Activated T-cell treated with anti-CD3 and anti-CD28 coated beads for 4 hours (primary cell): ENCODE data around the gene ARHGEF7.

Source experiments
- DNase-seq: peaks from one replicate; pipeline ENCODE4 v3.0.0-alpha.2; 2020

ARHGEF7 gene

GRCh38 chr13:111139873-111140561 lies 24.9 kb downstream of the ARHGEF7 start:
- no peak for DNase-seq

- DNase-seq: no peak
Observed at GRCh38 chr13:111140562-111141105, 25.5 kb downstream of the ARHGEF7 start.

GRCh38 chr13:111142472-111142871 lies 27.4 kb downstream of the ARHGEF7 start:
- no peak for DNase-seq

- no peak for DNase-seq
Observed at GRCh38 chr13:111143865-111144540, 28.9 kb downstream of the ARHGEF7 start.

- no peak for DNase-seq
Observed at GRCh38 chr13:111145071-111145470, 30.0 kb downstream of the ARHGEF7 start.

GRCh38 chr13:111145506-111145905 lies 30.4 kb downstream of the ARHGEF7 start:
- no peak for DNase-seq

- no peak for DNase-seq
Observed at GRCh38 chr13:111152844-111153243, 37.7 kb downstream of the ARHGEF7 start.

- DNase-seq: peak; percentile 93
Observed at GRCh38 chr13:111153279-111153976, 38.3 kb downstream of the ARHGEF7 start.

- DNase-seq: peak; percentile 29
Observed at GRCh38 chr13:111153977-111154332, 38.8 kb downstream of the ARHGEF7 start.

- DNase-seq: no peak
Observed at GRCh38 chr13:111156421-111156820, 41.3 kb downstream of the ARHGEF7 start.

GRCh38 chr13:111158136-111158805 lies 43.2 kb downstream of the ARHGEF7 start:
- no peak for DNase-seq

- no peak for DNase-seq
Observed at GRCh38 chr13:111159362-111160320, 44.5 kb downstream of the ARHGEF7 start.

GRCh38 chr13:111160648-111161047 lies 45.5 kb downstream of the ARHGEF7 start:
- DNase-seq: no peak

- DNase-seq: no peak
Observed at GRCh38 chr13:111161601-111162600, 46.8 kb downstream of the ARHGEF7 start.

- DNase-seq: no peak
Observed at GRCh38 chr13:111165241-111166010, 50.3 kb downstream of the ARHGEF7 start.

GRCh38 chr13:111166882-111167675 lies 52.0 kb downstream of the ARHGEF7 start:
- DNase-seq: no peak

GRCh38 chr13:111168107-111168506 lies 53.0 kb downstream of the ARHGEF7 start:
- no peak for DNase-seq

GRCh38 chr13:111171112-111171511 lies 56.0 kb downstream of the ARHGEF7 start:
- DNase-seq: no peak

GRCh38 chr13:111171629-111172028 lies 56.5 kb downstream of the ARHGEF7 start:
- DNase-seq: no peak
